HepG2 (cell line): ENCODE results near the gene LSMEM2. TPM values are rescaled to one million over a fixed set of nuclear protein-coding genes. Genes with fewer than 3 reads are reported as not detected.

ENCODE experiments used
- ATAC-seq: fragments of 200-7000 bp; cut with Tn5 transposase; 3 replicates; pipeline ENCODE4 v1.9.1; 2020; ENCODE audit warnings: mild to moderate bottlenecking, moderate library complexity
- BruUV-seq: library from RNA; stranded (reverse); fragments of 400-500 nt; replicated peaks from 2 replicates; lab custom pipeline; 2021; lab: Mats Ljungman, UMichigan
- CTCF ChIA-PET: fragments of 300-600 bp; formaldehyde crosslinking; extraction: SDS; loops from one replicate; lab custom pipeline; 2021; ENCODE audit warnings: low total read pairs, inconsistent platforms, low intra/inter-chr PET ratio; lab: Yijun Ruan, JAX
- POLR2A ChIA-PET: fragments of 350-600 bp; sonication (Branson Sonifier 250); formaldehyde crosslinking; loops from one replicate; lab custom pipeline; 2020; ENCODE audit warnings: antibody characterized with exemption, inconsistent platforms; lab: Yijun Ruan, JAX
- DNase-seq: peaks from one replicate; pipeline ENCODE4 v3.0.0-alpha.2; 2015; ENCODE audit warnings: low spot score
- FAIRE-seq: peaks from 3 replicates; lab custom pipeline; 2011; peaks lifted over from hg19 to GRCh38; lab: Jason Lieb, UNC
- H2AFZ ChIP-seq: one replicate; pipeline ENCODE4 v1.6.1; 2011; ENCODE audit warnings: low read length, inconsistent platforms
- H3K27ac ChIP-seq: fragments of 300-600 bp; 3 replicates; pipeline ENCODE4 v1.8.0; 2011; ENCODE audit warnings: mixed run types, mild to moderate bottlenecking, mixed read lengths, low read length, inconsistent platforms; ENCODE audit not compliant: insufficient read depth; ENCODE audit errors: extremely low read length
- H3K27me3 ChIP-seq, 2 experiments: fragments of 200-600 bp in 1 of 2; 2 replicates in 1 of 2; 3 replicates in 1 of 2; pipeline versions ENCODE4 v1.6.0 to v1.8.0; 2011; ENCODE audit warnings: low read length in 2 of 2, mild to moderate bottlenecking in 2 of 2, moderate library complexity in 2 of 2, inconsistent platforms in 1 of 2; ENCODE audit not compliant: insufficient read depth in 2 of 2, control insufficient read depth in 1 of 2
- H3K36me3 ChIP-seq, 2 experiments: fragments of 200-600 bp in 1 of 2; replicated peaks in 1 of 2; 2 replicates in 1 of 2; 3 replicates in 1 of 2; pipeline versions ENCODE4 v1.5.1 to v1.8.0; 2011; ENCODE audit warnings: low read length in 2 of 2, inconsistent platforms in 1 of 2; ENCODE audit not compliant: insufficient read depth in 2 of 2, control insufficient read depth in 1 of 2
- H3K4me1 ChIP-seq: 2 replicates; pipeline ENCODE4 v1.5.1; 2012; ENCODE audit warnings: low read length, inconsistent platforms; ENCODE audit not compliant: insufficient read depth
- H3K4me2 ChIP-seq: 2 replicates; pipeline ENCODE4 v1.6.0; 2011; ENCODE audit warnings: low read depth, low read length, inconsistent platforms
- H3K4me3 ChIP-seq, 3 experiments: fragments of 200-600 bp in 1 of 3; sonication (generic), shearing (Covaris generic) in 1 of 3; replicated peaks in 1 of 3; 2 replicates each; pipeline ENCODE4 v1.5.1; 2011 to 2016; ENCODE audit warnings: low read length in 3 of 3, inconsistent platforms in 2 of 3, low read depth in 2 of 3, mild to moderate bottlenecking in 2 of 3, control low read depth in 1 of 3, mixed read lengths in 1 of 3; ENCODE audit not compliant: insufficient read depth in 1 of 3
- H3K79me2 ChIP-seq: one replicate; pipeline ENCODE4 v1.6.1; 2011; ENCODE audit warnings: low read length, inconsistent platforms; ENCODE audit not compliant: insufficient read depth
- H3K9ac ChIP-seq: 2 replicates; pipeline ENCODE4 v1.6.0; 2011; ENCODE audit warnings: mild to moderate bottlenecking, low read depth, low read length, inconsistent platforms; ENCODE audit not compliant: insufficient read depth
- H3K9me3 ChIP-seq: 2 replicates; pipeline ENCODE4 v1.5.1; 2012; ENCODE audit warnings: mild to moderate bottlenecking, low read length
- H4K20me1 ChIP-seq: 2 replicates; pipeline ENCODE4 v1.6.0; 2011; ENCODE audit warnings: inconsistent platforms, mild to moderate bottlenecking, low read length, moderate library complexity; ENCODE audit not compliant: insufficient read depth
- AGO2 ChIP-seq: fragments of 200-400 bp; formaldehyde crosslinking; optimal IDR thresholded peaks from 2 replicates; pipeline ENCODE3; 2017; ENCODE audit warnings: mild to moderate bottlenecking, low read depth, low read length, moderate library complexity
- CHCHD3 ChIP-seq: sonication (generic); formaldehyde crosslinking; IDR thresholded peaks from 2 replicates; pipeline ENCODE4 v1.8.0; 2022; ENCODE audit warnings: mild to moderate bottlenecking, missing genetic modification reagents, moderate library complexity
- HOXD1 ChIP-seq: sonication (generic); formaldehyde crosslinking; IDR thresholded peaks from 2 replicates; pipeline ENCODE4 v1.5.0; 2020; ENCODE audit warnings: missing genetic modification reagents
- MBD4 ChIP-seq: IDR thresholded peaks from 2 replicates; pipeline ENCODE4 v1.6.1; 2012; ENCODE audit warnings: low read length, inconsistent platforms, borderline replicate concordance
- PTBP1 ChIP-seq: fragments of 200-400 bp; formaldehyde crosslinking; IDR thresholded peaks from 2 replicates; pipeline ENCODE4 v1.6.1; 2018; ENCODE audit warnings: low read length, low read depth; ENCODE audit not compliant: poor library complexity, severe bottlenecking
- RFX5 ChIP-seq: IDR thresholded peaks from 2 replicates; pipeline ENCODE4 v1.6.1; 2011; ENCODE audit warnings: low read depth, low read length, improper control_type of control experiment
- ZNF263 ChIP-seq: sonication (generic); formaldehyde crosslinking; IDR thresholded peaks from 2 replicates; pipeline ENCODE4 v1.4.0; 2020; ENCODE audit warnings: missing genetic modification reagents
- ZNF282 ChIP-seq: fragments of 450-650 bp; IDR thresholded peaks from 2 replicates; pipeline ENCODE4 v1.6.1; 2018; ENCODE audit not compliant: partially characterized antibody
- WGBS: methylation state at CpG from one replicate; pipeline ENCODE4 v1.1.6; 2017; ENCODE audit warnings: low lambda C conversion rate; 5-methylcytosine and 5-hydroxymethylcytosine counted together
- in situ Hi-C: cut with HindIII; loops from 2 replicates; pipeline ENCODE4 v1.10.0; 2017; ENCODE audit warnings: low pct_unique_long_range_greater_than_20kb; ENCODE audit not compliant: extremely low pct_ligation_motif_present
- intact Hi-C: fragments of 100-400 bp; cut with micrococcal nuclease; formaldehyde crosslinking; loops from one replicate; pipeline ENCODE4 v1.10.0; 2022; ENCODE audit not compliant: unreplicated experiment
- polyA plus RNA-seq, 8 experiments: library from polyadenylated mRNA; depleted of rRNA in 3 of 8; stranded (reverse) in 7 of 8; unstranded in 1 of 8; fragments of >200 nt; fragmentation: Illumina TruSeq in 4 of 8; extraction: Trizol in 4 of 8; gene quantifications; 2 replicates each; pipeline versions ENCODE4 v1.2.1 to v1.2.3, GENCODE V29; 2011 to 2016; ENCODE audit warnings: low read depth in 4 of 8, missing spikeins in 1 of 8, mixed read lengths in 1 of 8; ENCODE audit not compliant: insufficient read depth in 1 of 8
- total RNA-seq, 5 experiments: library from RNA; depleted of rRNA; stranded (reverse); fragments of >200 nt; fragmentation: Illumina TruSeq; extraction: Trizol; gene quantifications; 2 replicates each; pipeline ENCODE4 v1.2.3, GENCODE V29; 2016; ENCODE audit warnings: low read depth in 1 of 5
- TF ChIP-seq, protein P1 (sequence below): IDR thresholded peaks from 2 replicates; pipeline ENCODE4 v1.6.1; 2016; ENCODE audit warnings: missing genetic modification reagents, missing compliant biosample characterization
- TF ChIP-seq, protein P2 (sequence below): sonication (generic); formaldehyde crosslinking; conservative IDR thresholded peaks from 2 replicates; pipeline ENCODE4 v1.8.0; 2022; ENCODE audit warnings: missing genetic modification reagents

Gene LSMEM2
- total and polyA plus RNA-seq, 2 of the 13 experiments (the other 11 are each of a cell fraction or from before 2014, with no cell fraction given), result 0.07 to 0.41 TPM

DNA sequence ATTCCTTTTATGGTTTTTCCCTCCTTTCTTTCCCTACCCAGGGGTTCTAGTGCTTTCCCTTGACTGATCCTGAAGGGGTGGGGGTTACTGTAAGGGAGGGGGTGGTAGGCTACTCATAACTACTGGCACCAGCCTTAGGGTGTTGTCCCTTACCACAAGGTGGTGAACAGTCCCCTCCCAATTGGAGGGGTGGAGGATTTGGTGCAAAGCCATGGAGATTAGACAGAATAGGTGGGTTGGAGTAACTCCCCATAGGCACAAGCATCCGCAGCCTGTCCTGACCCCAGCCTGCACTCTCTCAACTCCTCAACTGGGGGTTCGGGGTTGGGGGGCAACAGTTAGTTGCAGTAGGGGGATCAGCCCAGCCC lies 46.2 kb downstream of the LSMEM2 start:
- Histone ChIP-seq H3K79me2 (peaks cover 21% of the 10 kb centered on the region), H3K4me2 (no peak overlapping the region), H2AFZ (no peak overlapping the region), H4K20me1 (no peaks in the 10 kb centered on the region), H3K9ac (no peak overlapping the region), H3K4me3 (no peak overlapping the region), H3K27ac (no peak overlapping the region), H3K4me1 (peaks cover 65% of the 10 kb centered on the region), H3K27me3 (no peaks in the 10 kb centered on the region; a peak in 1 of 5 replicates), H3K36me3 (peaks cover 1 to 17% of the 10 kb centered on the region in 2 experiments), H3K9me3 (no peaks in the 10 kb centered on the region)
- WGBS, result 86% methylated on average over 1 of the region's 2 CpGs
- FAIRE-seq, result no peak
- in situ Hi-C loops, result no loop called here
- no TSS peak for BruUV-seq
- DNase-seq, result no peak
- no peak for ATAC-seq
- TF ChIP-seq ZNF282 (no peak), MBD4 (no peak), CHCHD3 (CRISPR knock-in tag) (no peak)
- intact Hi-C loops, result no loop called here
- ChIA-PET POLR2A (interaction anchor here (0.5 to 13.0 kb wide), 5 partner anchors 11 to 61 kb away, joined by 3 to 222 read pairs (median 5); partner anchors contain the start of genes HYAL1, HYAL3, LSMEM2 and NAA80), CTCF (interaction anchor here (1.1 to 1.5 kb wide), 4 partner anchors 22 to 67 kb away, joined by 4 to 14 read pairs (median 7); partner anchors contain the start of genes HYAL1 and IFRD2)

DNA sequence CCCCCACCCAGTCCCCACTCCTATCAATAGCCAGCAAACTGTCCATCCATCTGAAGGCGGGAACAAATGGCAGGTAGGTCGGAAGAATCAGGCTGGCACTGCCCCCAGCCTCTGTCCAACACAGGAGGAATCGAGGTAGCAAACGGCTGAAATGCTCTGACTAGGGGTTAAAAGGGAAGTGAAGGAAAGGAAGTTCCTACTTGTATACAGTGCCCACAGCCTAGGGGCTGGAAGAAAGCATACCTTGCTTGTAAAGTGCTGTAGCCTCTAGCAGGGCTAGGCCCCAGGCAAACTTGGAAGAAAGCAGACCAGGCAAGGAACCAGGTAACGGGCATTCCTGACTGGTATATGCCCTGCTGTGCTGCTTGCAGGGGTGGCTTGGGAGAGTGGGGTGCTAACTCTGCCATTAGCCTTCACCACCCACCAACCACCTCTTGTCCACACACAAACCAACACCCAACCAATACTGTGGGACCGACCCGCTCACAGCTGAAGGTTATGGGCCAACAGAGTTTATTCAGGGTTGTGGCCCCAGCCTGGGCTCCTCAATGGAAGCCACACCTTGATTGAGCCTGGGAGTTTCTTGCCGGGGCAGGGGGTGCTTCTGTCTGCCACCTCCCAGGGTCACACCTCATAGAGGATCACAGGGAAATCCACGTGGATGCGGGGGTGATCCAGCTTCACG lies 46.8 kb downstream of the LSMEM2 start:
- Histone ChIP-seq H3K36me3 (peaks cover 5 to 23% of the 10 kb centered on the region in 2 experiments), H3K4me3 (no peak overlapping the region), H3K27me3 (no peaks in the 10 kb centered on the region; a peak in 1 of 5 replicates), H3K79me2 (peaks cover 16% of the 10 kb centered on the region), H2AFZ (no peak overlapping the region), H3K9me3 (no peaks in the 10 kb centered on the region), H3K4me2 (no peak overlapping the region), H3K9ac (no peak overlapping the region), H3K27ac (no peak overlapping the region), H4K20me1 (no peaks in the 10 kb centered on the region), H3K4me1 (peaks cover 60% of the 10 kb centered on the region)
- intact Hi-C loops, result no loop called here
- ChIA-PET POLR2A (interaction anchor here (0.5 to 13.0 kb wide), 3 partner anchors 11 to 25 kb away, joined by 4 to 222 read pairs (median 58); partner anchors contain the start of genes HYAL1, HYAL3 and NAA80), CTCF (no interaction called here)
- BruUV-seq, result no TSS peak
- FAIRE-seq (no peak), DNase-seq (no peak), ATAC-seq (no peak)
- in situ Hi-C loops, result no loop called here
- TF ChIP-seq, protein P1, sequence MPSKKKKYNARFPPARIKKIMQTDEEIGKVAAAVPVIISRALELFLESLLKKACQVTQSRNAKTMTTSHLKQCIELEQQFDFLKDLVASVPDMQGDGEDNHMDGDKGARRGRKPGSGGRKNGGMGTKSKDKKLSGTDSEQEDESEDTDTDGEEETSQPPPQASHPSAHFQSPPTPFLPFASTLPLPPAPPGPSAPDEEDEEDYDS (CRISPR knock-in tag), result no peak
- TF ChIP-seq, protein P2, sequence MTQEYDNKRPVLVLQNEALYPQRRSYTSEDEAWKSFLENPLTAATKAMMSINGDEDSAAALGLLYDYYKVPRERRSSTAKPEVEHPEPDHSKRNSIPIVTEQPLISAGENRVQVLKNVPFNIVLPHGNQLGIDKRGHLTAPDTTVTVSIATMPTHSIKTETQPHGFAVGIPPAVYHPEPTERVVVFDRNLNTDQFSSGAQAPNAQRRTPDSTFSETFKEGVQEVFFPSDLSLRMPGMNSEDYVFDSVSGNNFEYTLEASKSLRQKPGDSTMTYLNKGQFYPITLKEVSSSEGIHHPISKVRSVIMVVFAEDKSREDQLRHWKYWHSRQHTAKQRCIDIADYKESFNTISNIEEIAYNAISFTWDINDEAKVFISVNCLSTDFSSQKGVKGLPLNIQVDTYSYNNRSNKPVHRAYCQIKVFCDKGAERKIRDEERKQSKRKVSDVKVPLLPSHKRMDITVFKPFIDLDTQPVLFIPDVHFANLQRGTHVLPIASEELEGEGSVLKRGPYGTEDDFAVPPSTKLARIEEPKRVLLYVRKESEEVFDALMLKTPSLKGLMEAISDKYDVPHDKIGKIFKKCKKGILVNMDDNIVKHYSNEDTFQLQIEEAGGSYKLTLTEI (CRISPR knock-in tag), result no peak
- no peak for TF ChIP-seq ZNF263 (CRISPR knock-in tag)
- no peak for TF ChIP-seq PTBP1
- no peak for TF ChIP-seq HOXD1 (CRISPR knock-in tag)
- peak; percentile 26 for TF ChIP-seq AGO2
- no peak for TF ChIP-seq RFX5
- 90% methylated on average over 6 of the region's 11 CpGs for WGBS
